PC-3 (cell line): Measurements from ENCODE around the gene CD86.

ENCODE experiments used
- CTCF ChIP-seq: fragments of 300-600 bp; sonication (generic); conservative IDR thresholded peaks from 2 replicates; pipeline ENCODE4 v1.5.1; 2017; ENCODE audit warnings: antibody characterized with exemption, low read depth, mild to moderate bottlenecking, low read length
- EZH2 ChIP-seq: fragments of 300-600 bp; sonication (generic); IDR thresholded peaks from one replicate; pipeline ENCODE4 v1.6.1; 2017; ENCODE audit warnings: antibody characterized with exemption, mild to moderate bottlenecking, low read length; ENCODE audit not compliant: unreplicated experiment
- EZH2phosphoT487 ChIP-seq: fragments of 300-600 bp; sonication (generic); IDR thresholded peaks from 2 replicates; pipeline ENCODE4 v1.6.1; 2018; ENCODE audit warnings: mild to moderate bottlenecking, antibody characterized with exemption, low read length, borderline replicate concordance

- TF ChIP-seq CTCF (no peak), EZH2 (no peak), EZH2phosphoT487 (no peak)
These were observed 68.7 kb downstream of the CD86 start for GRCh38 chr3:122123850-122124249.
